Vagina (tissue), 2 donors: ENCODE data around the gene NUP98.
"Not testable (repeated sequence)": the region's sequence is repeated elsewhere in the genome, so short reads cannot be mapped to it uniquely, and the experiment has no call there.

Experiments
- POLR2A ChIP-seq, 2 donors: fragments of 450-650 bp; IDR thresholded peaks; one replicate each; pipeline ENCODE4 v1.6.1; 2017; ENCODE audit warnings: antibody characterized with exemption in 2 of 2, mild to moderate bottlenecking in 2 of 2, moderate library complexity in 2 of 2
- POLR2AphosphoS5 ChIP-seq, 2 donors: sonication (generic); formaldehyde crosslinking; IDR thresholded peaks; one replicate each; pipeline ENCODE4 v1.9.0; 2017; ENCODE audit warnings: antibody characterized with exemption in 2 of 2, mild to moderate bottlenecking in 2 of 2, low read depth in 1 of 2; ENCODE audit not compliant: insufficient read depth in 1 of 2
- TF ChIP-seq, protein P1 (sequence below), 3 experiments: fragments of 450-650 bp in 2 of 3; fragments of 200-600 bp in 1 of 3; sonication (generic) in 1 of 3; IDR thresholded peaks; one replicate each; pipeline ENCODE4 v1.5.1; 2017 to 2019; ENCODE audit warnings: antibody characterized with exemption in 3 of 3, mild to moderate bottlenecking in 2 of 3, moderate library complexity in 2 of 3

DNA sequence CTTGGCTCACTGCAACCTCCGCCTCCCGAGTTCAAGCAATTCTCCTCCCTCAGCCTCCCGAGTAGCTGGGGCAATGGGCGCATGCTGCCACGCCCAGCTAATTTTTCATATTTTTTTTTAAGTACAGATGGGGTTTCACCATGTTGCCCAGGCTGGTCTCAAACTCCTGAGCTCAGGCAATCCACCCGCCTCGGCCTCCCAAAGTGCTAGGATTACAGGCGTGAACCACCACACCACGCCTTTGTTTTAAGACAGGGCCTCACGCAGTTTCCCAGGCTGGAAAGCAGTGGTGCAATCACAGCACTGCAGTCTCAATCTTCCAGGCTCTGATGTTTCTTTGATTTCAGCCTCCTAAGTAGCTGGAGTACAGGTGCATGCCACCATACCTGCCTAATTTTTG, 3.0 kb downstream of the NUP98 start:
- TF ChIP-seq, protein P1, sequence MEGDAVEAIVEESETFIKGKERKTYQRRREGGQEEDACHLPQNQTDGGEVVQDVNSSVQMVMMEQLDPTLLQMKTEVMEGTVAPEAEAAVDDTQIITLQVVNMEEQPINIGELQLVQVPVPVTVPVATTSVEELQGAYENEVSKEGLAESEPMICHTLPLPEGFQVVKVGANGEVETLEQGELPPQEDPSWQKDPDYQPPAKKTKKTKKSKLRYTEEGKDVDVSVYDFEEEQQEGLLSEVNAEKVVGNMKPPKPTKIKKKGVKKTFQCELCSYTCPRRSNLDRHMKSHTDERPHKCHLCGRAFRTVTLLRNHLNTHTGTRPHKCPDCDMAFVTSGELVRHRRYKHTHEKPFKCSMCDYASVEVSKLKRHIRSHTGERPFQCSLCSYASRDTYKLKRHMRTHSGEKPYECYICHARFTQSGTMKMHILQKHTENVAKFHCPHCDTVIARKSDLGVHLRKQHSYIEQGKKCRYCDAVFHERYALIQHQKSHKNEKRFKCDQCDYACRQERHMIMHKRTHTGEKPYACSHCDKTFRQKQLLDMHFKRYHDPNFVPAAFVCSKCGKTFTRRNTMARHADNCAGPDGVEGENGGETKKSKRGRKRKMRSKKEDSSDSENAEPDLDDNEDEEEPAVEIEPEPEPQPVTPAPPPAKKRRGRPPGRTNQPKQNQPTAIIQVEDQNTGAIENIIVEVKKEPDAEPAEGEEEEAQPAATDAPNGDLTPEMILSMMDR (IDR thresholded peaks at IDR 0.05), result not testable (repeated sequence)
- peak in 1 of 2 donors; percentile 10 for TF ChIP-seq POLR2AphosphoS5 (IDR thresholded peaks at IDR 0.05; ENCODE audit: insufficient read depth in 1 of 2, low read depth in 1 of 2)
- not testable (repeated sequence) for TF ChIP-seq POLR2A (IDR thresholded peaks at IDR 0.05)
